ENCODE data around the gene RAD51AP1. TPM values are rescaled to one million over a fixed set of nuclear protein-coding genes. Genes with fewer than 3 reads are reported as not detected.

RAD51AP1 gene
- total RNA-seq = 10.6 and 41.9 TPM in 2 replicates

GRCh38 chr12:4538207-4539160, at the start of gene RAD51AP1:
TSS of gene RAD51AP1 (plus strand) at chr12:4538890. CDS start at chr12:4538940, 50 bp downstream.

GRCh38 chr12:4562034-4562657, 23.5 kb downstream of the RAD51AP1 start, which contains the start of gene DYRK4:
TSS of gene DYRK4 (plus strand) at chr12:4562208. CDS start at chr12:4562246, 38 bp downstream.

Other genes starting within 250 kb of the RAD51AP1 start
- gene TIGAR, start 217.7 kb upstream of the RAD51AP1 start, total RNA-seq = 5.5 and 10.4 TPM in 2 replicates
- gene FGF23, start 159.2 kb upstream of the RAD51AP1 start, total RNA-seq = not detected in 2 replicates
- not detected in 2 replicates for gene FGF6, start 93.1 kb upstream of the RAD51AP1 start, total RNA-seq
- 39.4 and 52.4 TPM in 2 replicates for gene DYRK4, start 23.3 kb downstream of the RAD51AP1 start, total RNA-seq
- gene AKAP3, start 110.2 kb downstream of the RAD51AP1 start, total RNA-seq = 1.1 and 3.1 TPM in 2 replicates
- 50.9 and 79.5 TPM in 2 replicates for gene NDUFA9, start 110.2 kb downstream of the RAD51AP1 start, total RNA-seq
- gene GALNT8, start 181.5 kb downstream of the RAD51AP1 start, total RNA-seq = under 0.01 and 0.12 TPM in 2 replicates

Measured in uterine smooth muscle cell (primary cell).